GM18858 (cell line): ENCODE results near the gene MSANTD1.

ENCODE experiments used
- ATAC-seq: cut with Tn5 transposase; IDR thresholded peaks from one replicate; pipeline ENCODE4 v1.9.1; 2021; ENCODE audit not compliant: unreplicated experiment

The MSANTD1 gene

DNA sequence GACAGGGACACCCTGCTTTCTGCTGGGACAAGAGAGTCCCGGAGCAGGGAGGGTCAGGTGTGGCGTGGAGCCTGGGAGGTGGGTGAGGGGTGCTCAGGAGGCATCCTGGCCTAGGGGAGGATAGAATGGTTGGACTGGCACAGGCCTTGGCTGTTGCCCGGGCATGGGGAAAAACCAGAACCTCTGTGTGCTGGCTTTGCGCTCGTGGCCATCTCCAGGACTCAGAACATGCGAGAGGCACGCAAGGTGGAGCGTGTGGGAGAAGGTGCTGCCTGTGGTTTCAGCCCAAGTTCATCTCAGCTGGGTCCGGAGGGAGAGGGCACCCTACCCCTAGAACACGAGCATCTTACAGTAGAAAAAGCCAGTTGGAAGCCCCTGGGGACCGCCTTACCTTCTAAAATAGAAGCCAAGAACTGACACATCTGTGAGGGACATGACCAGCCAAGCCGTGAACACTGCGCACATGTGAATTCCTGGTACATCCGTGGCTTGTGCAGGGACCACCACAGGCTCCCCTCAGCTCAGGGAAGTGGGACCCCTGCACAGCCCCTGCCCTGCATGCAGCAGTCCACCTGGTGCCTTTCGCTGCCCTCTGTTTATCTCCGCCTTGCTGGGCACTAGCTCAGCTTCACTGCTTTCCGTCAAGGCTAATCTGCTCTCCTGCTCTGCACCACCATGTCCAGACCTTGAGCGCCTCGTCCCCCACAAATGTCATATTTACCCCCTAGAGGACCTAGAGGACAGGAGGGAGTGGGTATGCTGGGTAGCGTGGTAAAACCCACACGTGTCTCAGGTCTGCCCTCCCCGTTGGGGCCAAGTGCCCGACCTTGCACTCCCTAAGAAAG lies 13.5 kb downstream of the MSANTD1 start:
- no peak for ATAC-seq

DNA sequence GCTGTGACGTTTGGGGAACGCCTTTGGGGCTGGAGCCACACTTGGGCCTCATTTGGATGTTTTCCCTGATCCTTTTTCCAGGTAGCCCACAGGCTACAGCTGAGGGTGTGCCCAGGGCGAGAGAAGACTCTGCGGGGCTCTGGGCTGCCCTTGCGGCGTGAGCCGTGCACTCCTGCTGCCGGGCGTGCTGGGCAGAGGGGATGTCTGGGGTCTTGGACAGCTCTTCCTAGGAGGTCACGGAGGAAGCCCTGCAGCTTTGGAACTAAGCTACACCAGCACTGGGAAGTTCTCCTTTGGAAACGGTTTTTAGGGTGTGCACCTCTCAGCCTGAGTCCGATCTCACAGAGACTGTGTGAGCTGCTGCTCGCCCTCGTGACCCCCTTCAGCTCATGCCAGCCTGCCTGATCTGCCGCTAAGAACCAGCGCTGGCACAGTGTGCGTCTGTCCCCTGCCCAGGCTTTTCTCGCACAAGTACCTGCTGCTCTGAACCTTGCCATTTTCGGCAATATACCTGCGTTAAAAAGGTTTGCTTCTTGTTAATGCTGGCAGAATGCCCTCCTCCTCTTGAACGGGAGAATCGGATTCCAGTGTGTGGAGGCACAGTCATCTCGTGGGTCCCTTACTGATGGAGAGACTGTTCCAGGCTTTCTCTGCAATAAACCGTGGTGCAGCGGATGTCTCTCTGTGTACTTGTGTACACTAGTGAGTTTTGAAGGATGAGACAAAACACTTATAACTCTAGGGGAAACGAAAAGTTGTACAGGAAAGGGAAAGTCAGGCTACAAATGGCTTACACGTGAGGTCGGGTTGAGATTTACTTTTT lies 14.3 kb downstream of the MSANTD1 start:
- no peak for ATAC-seq

GRCh38 chr4:3263876-3264193 lies 14.9 kb downstream of the MSANTD1 start:
- no peak for ATAC-seq

DNA sequence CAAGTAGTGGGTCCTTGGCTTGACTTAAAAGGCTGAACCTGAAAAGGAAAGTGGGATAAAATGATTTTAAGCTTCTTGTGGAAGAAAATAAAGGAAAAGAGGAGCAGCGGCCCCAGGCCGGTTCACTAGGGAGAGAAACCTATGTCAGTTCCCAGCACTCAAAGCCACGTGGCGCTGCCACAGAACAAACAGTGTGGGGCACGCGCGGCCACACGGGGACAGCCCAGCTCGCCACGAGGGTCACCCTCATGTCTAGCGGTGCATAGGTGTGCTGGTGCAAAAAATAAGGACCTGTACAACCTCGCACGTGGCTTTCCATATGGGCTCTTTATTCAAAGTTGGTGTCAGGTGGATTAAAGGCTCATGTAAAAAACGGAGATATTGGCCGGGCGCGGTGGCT lies 17.1 kb downstream of the MSANTD1 start:
- no peak for ATAC-seq

GRCh38 chr4:3267576-3268394 lies 18.8 kb downstream of the MSANTD1 start:
- no peak for ATAC-seq

GRCh38 chr4:3268395-3269104 lies 19.6 kb downstream of the MSANTD1 start:
- ATAC-seq, result no peak

DNA sequence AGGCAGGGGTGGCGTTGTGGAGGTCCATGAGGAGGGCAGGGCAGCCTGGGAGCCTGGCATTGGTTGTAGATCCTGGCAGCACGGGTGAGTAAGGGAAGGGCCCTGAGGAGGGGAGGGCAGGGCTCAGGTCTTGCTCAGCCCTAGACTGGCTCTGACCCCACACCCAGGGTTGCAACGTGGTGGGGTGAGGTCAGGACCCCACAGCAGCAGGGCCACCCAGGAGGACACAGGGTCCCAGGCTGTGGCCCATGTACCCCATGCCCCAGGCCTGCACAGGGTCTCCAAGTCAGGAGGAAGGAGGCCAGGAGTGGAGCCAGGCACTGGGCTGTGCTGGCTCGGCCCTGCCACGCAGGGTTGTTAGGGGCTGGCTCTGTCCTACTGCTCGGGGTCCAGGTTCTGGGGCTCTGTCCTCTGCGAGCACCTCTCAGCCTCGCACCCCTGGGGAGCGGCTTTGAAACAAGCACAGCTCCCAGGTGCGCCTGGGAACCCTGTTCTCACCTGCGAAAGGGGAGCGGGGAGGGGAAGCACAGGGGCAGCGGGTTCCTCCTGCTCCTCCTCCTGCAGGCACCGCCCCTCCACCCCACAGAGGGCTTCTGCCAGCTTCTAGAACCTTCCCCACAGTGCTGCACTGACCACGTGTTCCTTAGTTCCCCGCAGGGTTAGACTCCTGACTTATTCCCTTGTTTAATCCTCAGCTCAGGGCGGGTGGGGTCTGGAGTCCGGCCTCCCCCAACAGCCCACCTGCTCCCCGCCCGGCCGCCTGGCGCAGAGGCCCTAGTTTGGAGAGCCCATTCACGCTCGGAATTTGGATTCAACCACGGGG lies 20.4 kb downstream of the MSANTD1 start:
- ATAC-seq, result no peak

DNA sequence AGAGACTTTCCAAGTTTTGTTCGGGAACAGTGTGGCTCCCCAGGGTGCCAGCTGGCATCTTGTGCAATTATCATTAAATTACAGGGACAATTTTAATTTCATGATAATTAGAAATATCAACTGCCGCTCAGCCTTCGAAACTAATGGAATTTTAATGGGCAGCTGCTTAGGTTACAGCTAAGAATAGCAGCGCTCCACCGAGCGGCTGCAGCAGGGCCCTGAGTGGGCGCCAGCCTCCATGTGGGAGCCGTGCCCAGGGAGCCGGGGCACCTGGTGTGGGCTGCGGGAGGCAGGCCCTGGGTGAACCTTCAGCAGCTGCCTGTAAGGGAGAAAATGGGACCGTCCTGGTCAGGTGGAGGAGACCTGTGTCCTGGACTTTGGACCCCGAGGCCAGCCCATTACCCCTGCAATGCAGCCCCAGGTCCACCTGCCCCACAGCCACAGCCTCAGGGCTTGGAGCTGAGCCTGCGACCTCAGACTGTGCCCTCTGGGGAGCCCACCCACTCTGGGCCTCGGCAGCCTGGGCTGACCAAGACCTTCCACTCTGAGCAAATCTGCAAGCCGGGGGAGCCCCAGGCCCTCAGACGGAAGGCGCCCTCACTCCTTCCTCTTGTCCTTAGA lies 21.1 kb downstream of the MSANTD1 start:
- no peak for ATAC-seq

- no peak for ATAC-seq
Measured at GRCh38 chr4:3271131-3271530, 22.2 kb downstream of the MSANTD1 start.

GRCh38 chr4:3276986-3277385 lies 28.0 kb downstream of the MSANTD1 start:
- no peak for ATAC-seq

- ATAC-seq, result no peak
Measured at GRCh38 chr4:3280466-3280865, 31.5 kb downstream of the MSANTD1 start.

GRCh38 chr4:3283483-3283882 lies 34.5 kb downstream of the MSANTD1 start:
- no peak for ATAC-seq

DNA sequence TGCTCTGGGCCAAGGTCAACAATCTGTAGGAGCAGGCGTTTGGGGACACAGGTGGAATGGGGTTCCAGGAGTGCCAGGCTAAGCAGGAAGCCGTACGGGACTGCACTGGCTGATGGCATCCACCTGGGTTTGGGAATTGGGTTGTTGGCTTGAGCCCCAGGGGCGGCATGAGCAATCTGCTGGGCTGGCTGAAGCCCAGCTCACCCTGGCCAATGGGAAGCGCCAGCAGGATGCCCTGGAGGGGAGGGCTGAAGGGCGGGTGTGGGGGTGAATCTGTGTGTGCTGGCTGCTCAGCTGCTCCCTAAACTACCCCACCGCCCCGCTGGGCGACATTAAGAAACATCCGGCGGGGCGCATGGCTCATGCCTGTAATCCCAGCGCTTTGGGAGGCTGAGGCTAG lies 35.0 kb downstream of the MSANTD1 start:
- no peak for ATAC-seq

DNA sequence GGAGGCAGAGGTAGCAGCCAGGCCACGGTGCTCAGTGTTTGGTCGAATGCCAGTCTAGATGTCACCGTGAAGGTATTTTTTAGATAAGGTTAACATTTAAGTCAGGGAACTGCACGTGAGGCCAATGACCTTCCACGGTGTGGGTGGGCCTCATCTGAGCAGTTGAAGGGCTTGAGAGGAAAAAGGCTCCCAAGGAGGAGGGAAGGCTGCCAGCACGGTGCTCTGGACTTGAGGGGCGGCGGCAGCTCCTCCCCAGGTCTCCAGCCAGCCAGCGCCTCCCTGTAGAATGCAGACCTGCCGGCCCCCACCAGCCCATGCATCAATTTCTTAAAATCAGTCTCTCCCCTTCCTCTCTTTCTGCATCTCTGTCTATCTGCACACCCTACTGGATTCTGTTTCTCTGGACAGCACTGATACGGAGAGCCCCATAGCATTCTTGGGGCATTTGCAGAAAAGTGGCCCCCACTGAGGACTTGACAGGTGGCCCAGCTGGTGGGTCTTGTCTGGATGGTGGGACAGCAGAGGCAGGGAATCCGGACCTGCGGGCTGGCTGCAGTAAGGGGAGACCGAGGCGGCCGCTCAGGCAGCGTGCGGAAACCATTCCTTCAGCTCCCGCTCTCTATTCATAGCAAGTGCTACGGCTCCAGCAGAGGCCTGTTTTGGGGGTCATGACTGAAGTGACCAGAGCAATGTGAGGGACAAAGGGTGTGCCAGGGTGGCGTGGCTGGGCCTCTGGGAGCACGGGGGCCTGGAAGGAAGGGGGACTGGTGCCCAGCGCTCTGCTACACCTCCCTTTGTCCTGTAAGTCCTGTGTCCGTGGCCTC lies 36.0 kb downstream of the MSANTD1 start:
- ATAC-seq, result no peak

DNA sequence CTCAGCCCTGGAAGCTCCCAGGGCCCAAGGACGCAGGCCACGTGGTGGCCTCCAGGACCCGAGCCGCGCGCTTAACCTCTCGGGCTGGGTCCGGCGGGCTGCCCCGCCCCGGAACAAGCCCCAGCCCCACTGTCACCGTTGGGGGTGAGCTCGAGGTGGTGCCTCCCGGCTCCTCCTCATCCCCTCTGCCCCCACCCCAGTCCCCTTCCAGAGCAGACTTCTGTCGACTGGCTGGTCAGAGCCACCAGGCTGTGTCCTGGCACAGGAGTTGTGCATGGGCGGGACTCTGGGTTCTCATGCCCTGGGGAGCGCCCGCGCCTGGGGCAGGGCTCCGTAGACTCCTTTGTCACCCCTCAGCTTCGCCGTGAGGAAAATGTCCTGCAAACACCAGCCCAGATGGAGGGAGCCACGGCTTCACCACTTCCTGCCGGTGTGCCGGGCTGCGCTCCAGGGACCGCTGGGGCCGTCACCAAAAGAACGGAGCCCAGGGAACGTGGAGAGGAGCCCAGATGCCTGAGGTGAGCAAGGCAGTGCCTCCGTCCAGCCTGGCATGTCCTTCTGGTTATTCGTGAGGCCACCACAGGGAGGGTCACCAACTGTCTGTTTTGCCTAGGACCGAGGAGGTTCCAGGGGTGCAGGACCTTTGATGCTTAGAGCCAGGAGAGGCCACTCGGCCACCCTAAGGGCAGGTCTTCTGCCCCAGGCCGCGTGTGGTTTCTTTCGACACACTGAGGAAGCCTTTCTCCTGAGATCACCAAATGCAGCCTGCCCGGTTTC lies 36.8 kb downstream of the MSANTD1 start:
- ATAC-seq, result peak; percentile 10

- ATAC-seq, result peak; percentile 92
Measured at GRCh38 chr4:3286335-3287175, 37.6 kb downstream of the MSANTD1 start.
